HK-2 (cell line): ENCODE measurements around the gene MINAR2.

Experiments used
- DNase-seq: peaks from one replicate; pipeline ENCODE4 v3.0.0-alpha.2; 2018; ENCODE audit not compliant: unreplicated experiment

Gene MINAR2

DNA sequence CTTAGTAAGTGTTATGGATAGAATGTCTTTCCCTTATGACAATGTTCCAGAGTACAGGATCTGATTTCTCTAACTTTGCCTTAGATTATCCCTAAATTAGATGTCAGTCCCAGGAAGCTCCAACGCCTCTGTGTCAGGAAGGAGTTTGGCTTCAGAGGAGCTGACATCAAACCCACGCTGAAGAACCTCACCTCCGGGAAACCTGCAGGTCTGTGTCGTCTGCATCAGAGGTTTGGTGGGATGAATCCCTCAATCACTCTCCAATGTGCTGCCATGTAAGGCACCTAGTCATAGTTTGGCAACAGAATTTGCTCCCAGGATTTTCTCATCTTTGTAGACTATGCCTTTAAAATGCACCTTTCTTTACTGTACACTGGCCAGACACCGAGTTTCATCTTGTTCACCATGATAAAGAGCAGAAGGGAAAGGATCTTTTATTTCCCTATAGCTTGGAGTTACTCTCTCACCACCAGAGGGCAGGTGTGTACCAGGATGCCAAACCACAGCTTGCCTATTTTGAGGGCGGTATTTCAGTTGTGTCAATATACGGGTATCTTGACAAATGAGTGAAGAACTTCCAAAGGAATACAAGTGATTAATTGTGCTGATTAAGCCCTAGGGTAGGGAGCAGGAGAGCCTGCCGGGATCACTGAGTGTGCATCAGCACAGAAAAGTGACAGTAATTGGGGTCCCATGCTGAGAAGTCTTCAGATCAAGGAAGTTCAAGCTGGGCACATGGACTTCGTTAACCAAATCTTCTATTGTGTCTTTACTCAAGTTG is 23.4 kb downstream of the MINAR2 start:
- DNase-seq = peak; percentile 13

- DNase-seq = no peak
These were observed 25.5 kb downstream of the MINAR2 start for GRCh38 chr5:129773376-129773775.

GRCh38 chr5:129781594-129781993 is 33.7 kb downstream of the MINAR2 start:
- no peak for DNase-seq

DNA sequence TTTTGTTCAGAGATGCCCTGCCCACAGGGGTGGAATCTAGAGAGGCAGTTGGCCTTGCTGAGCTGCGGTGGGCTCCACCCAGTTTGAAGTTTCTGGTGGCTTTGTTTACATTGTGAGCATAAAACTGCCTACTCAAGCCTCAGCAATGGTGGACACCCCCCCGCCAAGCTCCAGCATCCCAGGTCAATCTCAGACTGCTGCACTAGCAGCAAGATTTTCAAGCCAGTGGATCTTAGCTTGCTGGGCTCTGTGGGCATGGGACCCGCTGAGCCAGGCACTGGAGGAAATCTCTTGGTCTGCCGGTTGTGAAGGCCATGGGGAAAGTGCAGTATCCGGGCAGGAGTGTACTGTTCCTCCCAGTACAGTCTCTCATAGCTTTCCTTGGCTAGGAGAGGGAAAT is 55.5 kb downstream of the MINAR2 start:
- DNase-seq = no peak

GRCh38 chr5:129804705-129805104 is 56.8 kb downstream of the MINAR2 start:
- no peak for DNase-seq

GRCh38 chr5:129807162-129807814 is 59.4 kb downstream of the MINAR2 start:
- no peak for DNase-seq
